TTC549 (cell line): ENCODE data around the gene CT47C1.
"Not testable (repeated sequence)": the region's sequence is repeated elsewhere in the genome, so short reads cannot be mapped to it uniquely, and the experiment has no call there.

Experiments
- FAIRE-seq: peaks from 2 replicates; lab custom pipeline; 2012; peaks lifted over from hg19 to GRCh38; lab: Jason Lieb, UNC

The CT47C1 gene

GRCh38 chrX:119072744-119073143, at the start of gene CT47C1:
Gene CT47C1, plus strand, starts transcription at chrX:119072993. Its CDS starts 233 bp downstream, at chrX:119073226.
- FAIRE-seq, result no peak

GRCh38 chrX:119025900-119026299, 46.9 kb upstream of the CT47C1 start:
- no peak for FAIRE-seq

GRCh38 chrX:119026344-119026743, 46.4 kb upstream of the CT47C1 start:
- FAIRE-seq, result not testable (repeated sequence)

GRCh38 chrX:119027960-119028732, 44.6 kb upstream of the CT47C1 start:
- not testable (repeated sequence) for FAIRE-seq

GRCh38 chrX:119028733-119029330, 44.0 kb upstream of the CT47C1 start:
- FAIRE-seq, result no peak

GRCh38 chrX:119029656-119030055, 43.1 kb upstream of the CT47C1 start:
- FAIRE-seq, result not testable (repeated sequence)

GRCh38 chrX:119030990-119031389, 41.8 kb upstream of the CT47C1 start:
- FAIRE-seq, result no peak

GRCh38 chrX:119036107-119037029, 36.4 kb upstream of the CT47C1 start:
- FAIRE-seq, result no peak

GRCh38 chrX:119040432-119040831, 32.4 kb upstream of the CT47C1 start:
- no peak for FAIRE-seq

- no peak for FAIRE-seq
Observed at GRCh38 chrX:119041175-119041574, 31.6 kb upstream of the CT47C1 start.

GRCh38 chrX:119042040-119042439, 30.8 kb upstream of the CT47C1 start:
- no peak for FAIRE-seq

GRCh38 chrX:119042996-119043395, 29.8 kb upstream of the CT47C1 start:
- FAIRE-seq, result no peak

GRCh38 chrX:119045884-119046283, 26.9 kb upstream of the CT47C1 start:
- FAIRE-seq, result no peak

- FAIRE-seq, result no peak
Observed at GRCh38 chrX:119055687-119056086, 17.1 kb upstream of the CT47C1 start.

GRCh38 chrX:119062750-119063374, 9.9 kb upstream of the CT47C1 start:
- no peak for FAIRE-seq

- no peak for FAIRE-seq
Observed at GRCh38 chrX:119063428-119063827, 9.4 kb upstream of the CT47C1 start.

GRCh38 chrX:119067023-119067739, 5.6 kb upstream of the CT47C1 start:
- FAIRE-seq, result peak; percentile 3

GRCh38 chrX:119069128-119069527, 3.7 kb upstream of the CT47C1 start:
- FAIRE-seq, result no peak

GRCh38 chrX:119069762-119070161, 3.0 kb upstream of the CT47C1 start:
- FAIRE-seq, result no peak

GRCh38 chrX:119071381-119071780, 1.4 kb upstream of the CT47C1 start:
- no peak for FAIRE-seq

- FAIRE-seq, result no peak
Observed at GRCh38 chrX:119073200-119073905, 560 bp downstream of the CT47C1 start.
